NCI-H748 treated with DMSO at 0.1 percent for 48 hours (cell line): ENCODE data around the gene ZNF286A.
"Not testable (repeated sequence)": the region's sequence is repeated elsewhere in the genome, so short reads cannot be mapped to it uniquely, and the experiment has no call there.

Source experiments
- DNase-seq: peaks from one replicate; lab custom pipeline; 2025; lab: John Stamatoyannopoulos, UW

The ZNF286A gene

DNA sequence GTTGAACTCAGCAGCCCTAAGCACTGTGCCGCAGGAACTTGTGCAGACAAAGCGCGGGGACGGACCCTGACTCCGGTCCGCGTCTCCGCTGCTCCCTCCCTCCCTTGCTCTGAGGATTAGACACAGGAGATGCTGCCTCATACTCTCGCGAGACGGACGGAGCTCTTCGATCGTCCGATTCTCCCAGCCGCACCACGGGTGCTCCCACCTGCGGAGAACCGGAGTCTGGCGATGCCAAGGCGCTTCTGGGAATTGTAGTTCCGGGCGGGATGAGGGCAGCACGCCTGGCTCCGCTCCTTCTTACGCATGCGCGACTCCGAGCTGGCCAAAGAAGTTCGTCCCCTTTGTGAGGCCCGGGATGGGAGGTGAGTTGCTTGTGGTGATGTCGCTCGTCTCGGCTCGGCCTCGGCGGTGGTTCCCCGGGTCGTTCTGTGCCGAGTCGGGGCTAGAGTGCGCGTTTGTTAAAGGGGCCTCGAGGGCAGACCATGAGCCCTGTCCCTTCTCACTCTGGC lies at the start of gene ZNF286A:
ZNF286A (plus strand) TSS at position 340 of the 512 bp plus-strand sequence. CDS start 578 bp downstream, outside the sequence.
- peak; percentile 99 for DNase-seq

GRCh38 chr17:15649861-15650421 lies 49.6 kb upstream of the ZNF286A start:
- no peak for DNase-seq

GRCh38 chr17:15650741-15651582 lies 48.6 kb upstream of the ZNF286A start:
- no peak for DNase-seq

- DNase-seq: peak; percentile 47
Observed at GRCh38 chr17:15651583-15652110, 47.9 kb upstream of the ZNF286A start.

DNA sequence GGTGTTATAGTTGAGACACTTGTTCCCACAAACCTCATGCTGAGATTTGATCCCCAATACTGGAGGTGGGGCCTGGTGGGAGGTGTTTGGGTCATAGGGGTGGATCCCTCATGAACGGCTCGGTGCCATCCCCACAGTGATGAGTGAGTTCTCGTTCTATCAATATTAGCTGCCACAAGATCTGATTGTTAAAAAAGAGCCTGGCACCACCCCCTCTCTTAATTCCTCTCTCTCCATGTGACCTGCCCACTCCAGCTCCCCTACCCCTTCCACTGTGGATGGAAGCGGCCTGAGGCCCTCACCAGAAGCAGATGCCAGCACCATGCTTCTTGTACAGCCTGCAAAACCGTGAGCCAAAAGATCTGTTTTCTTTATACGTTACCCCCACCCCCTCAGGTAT lies 46.6 kb upstream of the ZNF286A start:
- no peak for DNase-seq

DNA sequence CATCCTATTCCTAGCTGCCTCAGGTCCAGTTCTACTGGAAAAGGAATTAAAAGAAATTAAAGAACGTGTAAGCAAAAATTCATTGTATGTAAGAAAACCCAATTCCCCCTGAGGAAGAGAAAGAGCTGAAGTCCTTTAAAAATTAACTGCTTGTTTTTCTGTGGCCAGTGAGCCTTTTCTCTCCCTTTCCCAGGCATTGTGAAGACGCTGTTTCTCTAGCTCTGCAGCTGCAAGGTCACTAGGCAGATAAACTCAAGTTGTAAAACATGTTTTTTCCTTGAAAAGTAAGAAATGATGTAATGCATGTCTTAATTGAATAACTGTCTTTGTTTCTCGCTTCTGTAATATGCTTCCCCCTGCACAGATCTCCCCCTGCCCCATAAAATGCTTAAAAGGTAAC lies 45.2 kb upstream of the ZNF286A start:
- DNase-seq: not testable (repeated sequence)

DNA sequence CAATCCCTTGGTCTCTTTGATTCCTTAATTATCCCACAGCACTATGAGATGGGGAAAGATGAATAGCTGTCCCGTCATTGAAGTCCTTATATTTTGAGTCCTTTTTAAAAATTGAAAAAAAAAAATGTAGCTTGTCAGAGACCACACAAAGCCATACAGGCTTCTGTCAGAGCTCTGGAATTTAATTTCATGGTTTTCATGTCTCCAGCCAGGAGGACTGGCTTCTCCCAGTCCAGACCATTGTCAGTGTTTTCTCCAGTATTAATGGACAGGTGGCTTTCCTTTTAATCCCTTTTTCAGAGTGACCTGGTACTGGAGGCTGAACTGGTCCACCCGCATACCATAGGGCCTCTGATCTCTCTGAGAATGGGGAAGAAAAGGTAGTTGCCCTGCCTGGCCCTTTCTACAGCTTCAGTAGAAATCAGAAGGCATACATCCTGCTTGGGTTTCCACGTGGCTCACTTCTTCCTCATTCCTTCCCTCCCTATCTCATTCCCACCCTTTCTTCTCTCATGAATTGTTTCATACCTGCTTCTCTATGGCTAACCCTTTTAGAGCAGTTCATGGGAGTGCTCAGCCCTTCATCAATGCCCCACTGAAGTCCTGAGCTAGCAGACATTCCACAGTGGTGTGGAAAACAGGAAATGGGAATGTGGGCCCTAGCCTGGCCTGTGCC lies 44.5 kb upstream of the ZNF286A start:
- DNase-seq: no peak

DNA sequence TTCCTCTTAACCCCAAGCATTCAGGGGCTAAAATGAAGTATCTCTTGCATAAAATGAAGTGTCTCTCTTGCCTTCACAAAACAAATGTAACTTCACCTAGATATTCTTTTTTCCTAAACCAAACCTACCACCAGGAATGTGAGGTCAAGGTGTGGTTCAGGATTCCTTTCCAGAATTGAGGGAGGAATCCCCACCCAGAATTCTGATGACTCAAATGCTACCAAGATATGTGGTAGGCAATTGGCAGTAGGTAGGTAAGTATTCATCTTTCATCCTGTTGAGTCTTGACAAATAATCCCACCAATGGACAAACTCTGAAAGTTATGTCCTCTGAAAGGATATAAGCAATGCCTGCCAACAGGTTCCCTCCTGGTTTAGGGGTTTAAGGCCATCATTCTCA lies 41.7 kb upstream of the ZNF286A start:
- no peak for DNase-seq

GRCh38 chr17:15658296-15658695 lies 41.3 kb upstream of the ZNF286A start:
- DNase-seq: no peak

- DNase-seq: no peak
Observed at GRCh38 chr17:15659236-15659635, 40.3 kb upstream of the ZNF286A start.

DNA sequence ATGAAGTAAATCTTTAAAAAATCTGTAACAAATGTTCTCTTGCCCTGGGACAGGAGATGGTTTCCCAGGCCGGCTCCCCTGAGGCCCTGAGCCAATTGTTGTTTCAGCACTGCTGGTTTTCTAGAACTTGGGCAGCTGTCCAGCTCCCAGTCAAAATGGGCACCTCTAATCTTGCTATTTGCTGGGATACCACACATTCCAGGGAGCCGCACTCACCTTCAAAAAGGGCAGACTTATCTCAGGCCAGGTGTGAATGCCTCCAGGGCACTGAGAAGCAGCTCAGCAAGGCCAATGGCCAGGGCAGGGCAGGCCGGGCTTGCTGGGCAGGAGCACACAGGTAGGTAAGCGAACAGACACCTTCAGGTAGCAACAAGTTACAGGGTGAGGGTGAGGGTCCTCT lies 39.9 kb upstream of the ZNF286A start:
- DNase-seq: no peak

- no peak for DNase-seq
Observed at GRCh38 chr17:15660077-15660476, 39.5 kb upstream of the ZNF286A start.

GRCh38 chr17:15662681-15663080 lies 36.9 kb upstream of the ZNF286A start:
- DNase-seq: no peak

DNA sequence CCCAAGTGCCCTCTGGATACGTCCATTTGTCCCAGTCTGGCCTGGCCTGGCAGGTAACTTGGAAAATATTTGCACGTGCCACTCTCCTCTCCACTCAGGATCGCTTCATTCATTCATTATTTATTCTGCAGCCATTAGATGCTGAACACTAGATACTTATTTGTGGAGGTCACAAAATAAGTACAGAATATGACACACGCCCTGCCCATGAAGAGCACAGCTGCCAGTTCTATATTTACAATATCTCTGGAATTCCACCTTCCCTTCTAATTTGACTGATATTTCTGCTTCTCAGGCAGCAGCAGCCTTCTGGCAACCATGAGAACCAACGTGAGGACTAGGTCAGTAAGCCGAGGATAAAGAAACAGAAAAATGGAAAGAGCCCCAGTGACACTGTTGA lies 36.4 kb upstream of the ZNF286A start:
- DNase-seq: no peak

GRCh38 chr17:15663691-15664090 lies 35.9 kb upstream of the ZNF286A start:
- no peak for DNase-seq

- not testable (repeated sequence) for DNase-seq
Observed at GRCh38 chr17:15669526-15669925, 30.0 kb upstream of the ZNF286A start.

- DNase-seq: not testable (repeated sequence)
Observed at GRCh38 chr17:15674640-15675039, 24.9 kb upstream of the ZNF286A start.

GRCh38 chr17:15675991-15676390 lies 23.6 kb upstream of the ZNF286A start:
- not testable (repeated sequence) for DNase-seq

- not testable (repeated sequence) for DNase-seq
Observed at GRCh38 chr17:15683135-15683534, 16.4 kb upstream of the ZNF286A start.

GRCh38 chr17:15683824-15684478 lies 15.6 kb upstream of the ZNF286A start, which contains the start of gene TRIM16:
Gene TRIM16 (minus strand): TSS chr17:15684311. CDS start chr17:15651609, 32,702 bp downstream.
- not testable (repeated sequence) for DNase-seq

DNA sequence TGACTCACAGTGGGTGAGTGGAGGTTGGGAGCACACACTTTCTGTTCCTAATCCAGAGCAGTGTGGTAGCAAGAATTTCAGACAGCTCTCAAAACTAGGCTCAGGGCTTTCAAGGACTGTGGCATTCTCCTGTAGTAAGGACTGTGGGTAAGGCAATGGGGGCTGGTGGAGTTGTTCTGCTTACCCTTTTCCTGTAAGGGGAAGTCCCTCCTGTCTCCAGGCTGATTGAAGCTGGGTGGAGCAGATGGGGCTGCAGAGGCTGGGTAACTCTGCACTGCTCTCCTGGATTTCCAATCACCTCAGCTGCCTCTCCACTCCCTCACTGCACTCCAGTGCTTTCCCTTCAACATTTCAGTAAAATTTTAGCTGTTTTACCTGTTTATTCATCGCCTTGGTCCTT lies 12.1 kb upstream of the ZNF286A start:
- not testable (repeated sequence) for DNase-seq

GRCh38 chr17:15698967-15699366 lies 585 bp upstream of the ZNF286A start:
- DNase-seq: peak; percentile 63
